Mesothelial cell of epicardium (in vitro differentiated cells): ENCODE results near the gene PRKAR1B. TPM values are rescaled to one million over a fixed set of nuclear protein-coding genes. Genes with fewer than 3 reads are reported as not detected.
A peak's percentile ranks its signal among the peaks of the same experiment; 100 is the strongest.

Source experiments
- DNase-seq, 2 experiments: peaks; one replicate each; pipeline ENCODE4 v3.0.0; 2021; ENCODE audit warnings: low spot score in 2 of 2; ENCODE audit not compliant: unreplicated experiment in 2 of 2
- H3K27ac Mint-ChIP-seq: 2 replicates; pipeline ENCODE4 v1.8.0; 2021; ENCODE audit warnings: mixed read lengths
- H3K27me3 Mint-ChIP-seq: 2 replicates; pipeline ENCODE4 v1.8.0; 2021; ENCODE audit warnings: low read depth, mixed read lengths
- H3K36me3 Mint-ChIP-seq: 2 replicates; pipeline ENCODE4 v1.8.0; 2021; ENCODE audit warnings: mixed read lengths
- H3K4me1 Mint-ChIP-seq: 2 replicates; pipeline ENCODE4 v1.8.0; 2021; ENCODE audit warnings: mixed read lengths
- H3K4me3 Mint-ChIP-seq: 2 replicates; pipeline ENCODE4 v1.8.0; 2021; ENCODE audit warnings: mild to moderate bottlenecking, moderate library complexity, mixed read lengths
- H3K9me3 Mint-ChIP-seq: 2 replicates; pipeline ENCODE4 v1.8.0; 2021; ENCODE audit warnings: mixed read lengths
- CTCF ChIP-seq: fragments of 200-600 bp; sonication (generic); IDR thresholded peaks from one replicate; pipeline ENCODE4 v1.5.0; 2021; ENCODE audit warnings: antibody characterized with exemption; ENCODE audit not compliant: unreplicated experiment
- total RNA-seq: library from RNA; stranded (reverse); gene quantifications from 3 replicates; pipeline ENCODE4 v1.2.1, GENCODE V29; 2021

PRKAR1B gene
- total RNA-seq, 1 donor from 2014 or later, result 50.6 TPM

- H3K4me1 Mint-ChIP-seq, result peaks cover 42% of the 10 kb centered on the region
- peaks cover 17% of the 10 kb centered on the region for H3K27me3 Mint-ChIP-seq
- H3K27ac Mint-ChIP-seq, result peak overlapping the region; percentile 85
- no peaks in the 10 kb centered on the region for H3K9me3 Mint-ChIP-seq
- TF ChIP-seq CTCF, result no peak
- H3K4me3 Mint-ChIP-seq, result peak overlapping the region; percentile 59
- no peaks in the 10 kb centered on the region for H3K36me3 Mint-ChIP-seq
- no peak for DNase-seq
Measured at GRCh38 chr7:516606-517456, 210.2 kb downstream of the PRKAR1B start.

GRCh38 chr7:516216-516605, 210.9 kb downstream of the PRKAR1B start:
- no peaks in the 10 kb centered on the region for H3K36me3 Mint-ChIP-seq
- DNase-seq, result no peak
- peaks cover 13% of the 10 kb centered on the region for H3K27me3 Mint-ChIP-seq
- TF ChIP-seq CTCF, result no peak
- H3K27ac Mint-ChIP-seq, result peak overlapping the region; percentile 85
- no peaks in the 10 kb centered on the region for H3K9me3 Mint-ChIP-seq
- peak overlapping the region; percentile 54 for H3K4me3 Mint-ChIP-seq
- H3K4me1 Mint-ChIP-seq, result peaks cover 39% of the 10 kb centered on the region

GRCh38 chr7:515628-516027, 211.5 kb downstream of the PRKAR1B start:
- Mint-ChIP-seq H3K4me1 (peaks cover 37% of the 10 kb centered on the region), H3K4me3 (peak overlapping the region; percentile 54), H3K27me3 (peaks cover 7% of the 10 kb centered on the region), H3K27ac (no peak overlapping the region), H3K9me3 (no peaks in the 10 kb centered on the region), H3K36me3 (no peaks in the 10 kb centered on the region)
- TF ChIP-seq CTCF, result no peak
- no peak for DNase-seq

GRCh38 chr7:514651-515598, 212.2 kb downstream of the PRKAR1B start:
- peak overlapping the region; percentile 12 for H3K27ac Mint-ChIP-seq
- peaks cover 7% of the 10 kb centered on the region for H3K27me3 Mint-ChIP-seq
- H3K4me1 Mint-ChIP-seq, result peaks cover 37% of the 10 kb centered on the region
- peak overlapping the region; percentile 54 for H3K4me3 Mint-ChIP-seq
- H3K9me3 Mint-ChIP-seq, result no peaks in the 10 kb centered on the region
- no peak for DNase-seq
- TF ChIP-seq CTCF, result no peak
- H3K36me3 Mint-ChIP-seq, result no peaks in the 10 kb centered on the region

- Mint-ChIP-seq H3K27me3 (peaks cover 7% of the 10 kb centered on the region), H3K9me3 (no peaks in the 10 kb centered on the region), H3K4me1 (peaks cover 37% of the 10 kb centered on the region), H3K4me3 (no peak overlapping the region), H3K27ac (no peak overlapping the region), H3K36me3 (no peaks in the 10 kb centered on the region)
- no peak for TF ChIP-seq CTCF
- DNase-seq, result no peak
Measured at GRCh38 chr7:514242-514641, 212.8 kb downstream of the PRKAR1B start.
